Breast epithelium (tissue), 3 donors: ENCODE measurements around the gene NFIB.

Experiments
- CTCF ChIP-seq, 3 donors: fragments of 450-650 bp; IDR thresholded peaks; one replicate each; pipeline ENCODE4 v1.5.1; 2016 to 2017; ENCODE audit warnings: antibody characterized with exemption in 3 of 3, mild to moderate bottlenecking in 3 of 3, moderate library complexity in 3 of 3
- POLR2A ChIP-seq: fragments of 450-650 bp; IDR thresholded peaks from one replicate; pipeline ENCODE4 v1.6.1; 2016; ENCODE audit warnings: antibody characterized with exemption, mild to moderate bottlenecking, moderate library complexity
- POLR2AphosphoS5 ChIP-seq, 3 donors: sonication (generic); formaldehyde crosslinking; IDR thresholded peaks; one replicate each; pipeline ENCODE4 v1.6.1; 2017; ENCODE audit warnings: antibody characterized with exemption in 3 of 3

DNA sequence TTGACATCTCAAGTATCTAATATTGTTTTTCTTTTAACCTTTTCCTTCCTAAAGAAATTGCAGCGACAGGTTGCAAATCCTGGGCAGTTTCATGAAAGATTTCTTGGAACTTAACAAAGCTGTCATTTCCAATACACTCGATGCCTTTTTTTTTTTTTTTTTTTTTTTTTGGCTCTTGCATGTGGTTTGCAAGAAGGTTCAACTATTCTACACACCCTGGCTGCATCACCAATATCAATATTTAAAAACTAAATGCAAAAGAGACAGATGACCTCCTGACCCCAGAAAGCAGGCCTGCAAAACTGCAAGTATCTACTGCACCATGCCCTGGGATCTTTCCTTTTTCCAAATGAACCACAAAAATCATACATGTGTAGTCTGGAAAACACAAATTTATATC lies 4.4 kb upstream of the NFIB start:
- TF ChIP-seq POLR2A: no peak
- no peak for TF ChIP-seq CTCF (IDR thresholded peaks at IDR 0.05)
- no peak for TF ChIP-seq POLR2AphosphoS5 (IDR thresholded peaks at IDR 0.05)
